ENCODE results near the gene ATP5F1A.

The ATP5F1A gene

GRCh38 chr18:46104128-46104911 lies 6.2 kb upstream of the ATP5F1A start, which contains the start of gene HAUS1:
TSS of gene HAUS1 (plus strand) at chr18:46104385. CDS start at chr18:46104412, 27 bp downstream.
- peaks cover 27% of the 10 kb centered on the region for H3K36me3 ChIP-seq (ENCODE audit: insufficient read depth, low read length)
- H3K27me3 ChIP-seq (ENCODE audit: insufficient read depth, low read length), result no peaks in the 10 kb centered on the region
- no peaks in the 10 kb centered on the region for H3K9me2 ChIP-seq (ENCODE audit: low read depth, low read length)
- no peaks in the 10 kb centered on the region for H3F3A ChIP-seq (ENCODE audit: insufficient read depth, low read length)
- peak within 1 kb of the TSS; percentile 96 for H3K4me3 ChIP-seq (ENCODE audit: low read depth, low read length, poor library complexity, severe bottlenecking)
- peak within 1 kb of the TSS; percentile 72 for H2AFZ ChIP-seq (ENCODE audit: low read length)
- peak within 1 kb of the TSS; percentile 93 for H3K9ac ChIP-seq (ENCODE audit: low read length)
- no peaks in the 10 kb centered on the region for H3K9me3 ChIP-seq (ENCODE audit: low read length)
- peaks cover 21% of the 10 kb centered on the region for H3K4me1 ChIP-seq (ENCODE audit: insufficient read depth, low read length, severe bottlenecking)
- H3K4me2 ChIP-seq (ENCODE audit: low read length), result peak within 1 kb of the TSS; percentile 98
- H3K27ac ChIP-seq (ENCODE audit: low read depth, low read length, poor library complexity, severe bottlenecking), result peak within 1 kb of the TSS; percentile 26
- H3K79me2 ChIP-seq (ENCODE audit: insufficient read depth, low read length), result peaks cover 15% of the 10 kb centered on the region
- TF ChIP-seq, protein P1, sequence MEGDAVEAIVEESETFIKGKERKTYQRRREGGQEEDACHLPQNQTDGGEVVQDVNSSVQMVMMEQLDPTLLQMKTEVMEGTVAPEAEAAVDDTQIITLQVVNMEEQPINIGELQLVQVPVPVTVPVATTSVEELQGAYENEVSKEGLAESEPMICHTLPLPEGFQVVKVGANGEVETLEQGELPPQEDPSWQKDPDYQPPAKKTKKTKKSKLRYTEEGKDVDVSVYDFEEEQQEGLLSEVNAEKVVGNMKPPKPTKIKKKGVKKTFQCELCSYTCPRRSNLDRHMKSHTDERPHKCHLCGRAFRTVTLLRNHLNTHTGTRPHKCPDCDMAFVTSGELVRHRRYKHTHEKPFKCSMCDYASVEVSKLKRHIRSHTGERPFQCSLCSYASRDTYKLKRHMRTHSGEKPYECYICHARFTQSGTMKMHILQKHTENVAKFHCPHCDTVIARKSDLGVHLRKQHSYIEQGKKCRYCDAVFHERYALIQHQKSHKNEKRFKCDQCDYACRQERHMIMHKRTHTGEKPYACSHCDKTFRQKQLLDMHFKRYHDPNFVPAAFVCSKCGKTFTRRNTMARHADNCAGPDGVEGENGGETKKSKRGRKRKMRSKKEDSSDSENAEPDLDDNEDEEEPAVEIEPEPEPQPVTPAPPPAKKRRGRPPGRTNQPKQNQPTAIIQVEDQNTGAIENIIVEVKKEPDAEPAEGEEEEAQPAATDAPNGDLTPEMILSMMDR (IDR thresholded peaks at IDR 0.05; ENCODE audit: low read length), result no peak
- TF ChIP-seq EZH2 (IDR thresholded peaks at IDR 0.05; ENCODE audit: borderline replicate concordance, low read length), result no peak
- H4K20me1 ChIP-seq (ENCODE audit: insufficient read depth, low read length), result no peaks in the 10 kb centered on the region

GRCh38 chr18:46099463-46099862 lies 1.4 kb upstream of the ATP5F1A start:
- no peak overlapping the region for H3K4me2 ChIP-seq (ENCODE audit: low read length)
- H2AFZ ChIP-seq (ENCODE audit: low read length), result no peak overlapping the region
- H3K9me3 ChIP-seq (ENCODE audit: low read length), result no peaks in the 10 kb centered on the region
- H4K20me1 ChIP-seq (ENCODE audit: insufficient read depth, low read length), result peaks cover 2% of the 10 kb centered on the region; the same call in 1 of the 2 replicates
- H3K9ac ChIP-seq (ENCODE audit: low read length), result no peak overlapping the region
- H3K27ac ChIP-seq (ENCODE audit: low read depth, low read length, poor library complexity, severe bottlenecking), result no peak overlapping the region
- no peaks in the 10 kb centered on the region for H3F3A ChIP-seq (ENCODE audit: insufficient read depth, low read length)
- no peaks in the 10 kb centered on the region for H3K9me2 ChIP-seq (ENCODE audit: low read depth, low read length)
- H3K4me3 ChIP-seq (ENCODE audit: low read depth, low read length, poor library complexity, severe bottlenecking), result no peak overlapping the region
- TF ChIP-seq EZH2 (IDR thresholded peaks at IDR 0.05; ENCODE audit: borderline replicate concordance, low read length), result no peak
- TF ChIP-seq, protein P1 (IDR thresholded peaks at IDR 0.05; ENCODE audit: low read length), result no peak
- peaks cover 22% of the 10 kb centered on the region for H3K36me3 ChIP-seq (ENCODE audit: insufficient read depth, low read length)
- peaks cover 35% of the 10 kb centered on the region for H3K4me1 ChIP-seq (ENCODE audit: insufficient read depth, low read length, severe bottlenecking)
- H3K79me2 ChIP-seq (ENCODE audit: insufficient read depth, low read length), result peaks cover 36% of the 10 kb centered on the region
- H3K27me3 ChIP-seq (ENCODE audit: insufficient read depth, low read length), result no peaks in the 10 kb centered on the region

DNA sequence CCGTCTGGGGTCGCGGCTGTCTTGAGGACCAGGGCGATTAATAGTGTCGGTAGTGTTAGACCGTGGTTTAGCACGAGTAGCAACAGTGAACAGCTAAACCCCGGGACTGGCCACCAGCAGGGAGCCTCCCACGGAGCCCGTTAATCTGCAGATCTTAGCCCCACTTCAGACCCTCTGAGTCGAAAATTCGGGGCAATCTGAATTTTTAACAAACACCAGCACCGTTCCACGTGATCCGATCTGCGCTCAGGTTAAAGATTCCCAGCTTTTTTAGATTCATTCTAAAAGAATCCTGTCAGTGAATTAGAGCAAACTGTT lies 479 bp upstream of the ATP5F1A start:
- H3K4me1 ChIP-seq (ENCODE audit: insufficient read depth, low read length, severe bottlenecking), result peaks cover 31% of the 10 kb centered on the region
- H3K9me2 ChIP-seq (ENCODE audit: low read depth, low read length), result no peaks in the 10 kb centered on the region
- H3K4me2 ChIP-seq (ENCODE audit: low read length), result peak overlapping the region; percentile 92
- H3K9me3 ChIP-seq (ENCODE audit: low read length), result no peaks in the 10 kb centered on the region
- H3F3A ChIP-seq (ENCODE audit: insufficient read depth, low read length), result no peaks in the 10 kb centered on the region
- H2AFZ ChIP-seq (ENCODE audit: low read length), result no peak overlapping the region
- TF ChIP-seq EZH2 (IDR thresholded peaks at IDR 0.05; ENCODE audit: borderline replicate concordance, low read length), result no peak
- TF ChIP-seq, protein P1 (IDR thresholded peaks at IDR 0.05; ENCODE audit: low read length), result no peak
- peak overlapping the region; percentile 99 for H3K4me3 ChIP-seq (ENCODE audit: low read depth, low read length, poor library complexity, severe bottlenecking)
- H3K27me3 ChIP-seq (ENCODE audit: insufficient read depth, low read length), result no peaks in the 10 kb centered on the region
- H3K36me3 ChIP-seq (ENCODE audit: insufficient read depth, low read length), result peaks cover 31% of the 10 kb centered on the region
- H3K79me2 ChIP-seq (ENCODE audit: insufficient read depth, low read length), result peaks cover 41% of the 10 kb centered on the region
- H3K9ac ChIP-seq (ENCODE audit: low read length), result peak overlapping the region; percentile 98
- H3K27ac ChIP-seq (ENCODE audit: low read depth, low read length, poor library complexity, severe bottlenecking), result peak overlapping the region; percentile 86
- H4K20me1 ChIP-seq (ENCODE audit: insufficient read depth, low read length), result peaks cover 2% of the 10 kb centered on the region; the same call in 1 of the 2 replicates
